A549 (cell line): Measurements from ENCODE around the gene ERFL. TPM values are rescaled to one million over a fixed set of nuclear protein-coding genes. Genes with fewer than 3 reads are reported as not detected.

Experiments used
- ATAC-seq, 2 experiments: fragments of 200-7000 bp in 1 of 2; fragments of >200 bp in 1 of 2; cut with Nextera tagmentation in 1 of 2; cut with Tn5 transposase in 1 of 2; 3 replicates each; pipeline versions ENCODE4 v1.8.0 to v1.9.1; 2018 to 2020; ENCODE audit warnings: mild to moderate bottlenecking in 1 of 2, moderate library complexity in 1 of 2
- CTCF ChIA-PET: fragments of 300-600 bp; sonication (Branson Sonifier 250); formaldehyde crosslinking; extraction: SDS; loops from one replicate; lab custom pipeline; 2021; ENCODE audit warnings: antibody characterized with exemption, inconsistent platforms; lab: Yijun Ruan, JAX
- POLR2A ChIA-PET: fragments of 350-600 bp; formaldehyde crosslinking; extraction: SDS; loops from one replicate; lab custom pipeline; 2021; ENCODE audit warnings: antibody characterized with exemption, inconsistent platforms; lab: Yijun Ruan, JAX
- DNase-seq, 2 experiments: peaks; one replicate each; pipeline versions ENCODE4 v3.0.0 to v3.0.0-alpha.2; 2011 to 2016; ENCODE audit warnings: low read depth in 1 of 2, low spot score in 1 of 2
- FAIRE-seq: peaks from 2 replicates; lab custom pipeline; 2011; peaks lifted over from hg19 to GRCh38; lab: Jason Lieb, UNC
- H3K27ac ChIP-seq, 2 experiments: fragments of >200 bp; sonication (Bioruptor Twin); formaldehyde crosslinking; 3 replicates each; pipeline ENCODE4 v1.5.1; 2016 to 2017
- H3K4me1 ChIP-seq: fragments of >200 bp; sonication (Bioruptor Twin); formaldehyde crosslinking; 3 replicates; pipeline ENCODE4 v1.6.1; 2016
- H3K4me2 ChIP-seq: fragments of >200 bp; sonication (Bioruptor Twin); formaldehyde crosslinking; 3 replicates; pipeline ENCODE4 v1.6.1; 2016
- H3K4me3 ChIP-seq: fragments of >200 bp; sonication (Bioruptor Twin); formaldehyde crosslinking; 3 replicates; pipeline ENCODE4 v1.5.1; 2016
- H3K9me3 ChIP-seq: fragments of >200 bp; sonication (Bioruptor Twin); formaldehyde crosslinking; 3 replicates; pipeline ENCODE4 v1.6.1; 2016
- ATOH8 ChIP-seq: fragments of 250-450 bp; sonication (Bioruptor Pico); IDR thresholded peaks from 2 replicates; pipeline ENCODE4 v1.5.0; 2020; ENCODE audit warnings: low read depth, mild to moderate bottlenecking, moderate library complexity
- CBX2 ChIP-seq: fragments of 200-600 bp; sonication (generic); IDR thresholded peaks from 2 replicates; pipeline ENCODE4 v1.6.1; 2016; ENCODE audit warnings: low read depth, mild to moderate bottlenecking, borderline replicate concordance
- CEBPB ChIP-seq, 2 experiments: fragments of >200 bp in 1 of 2; sonication (Bioruptor Twin) in 1 of 2; formaldehyde crosslinking in 1 of 2; IDR thresholded peaks; 2 replicates each; pipeline ENCODE4 v1.6.1; 2012 to 2016
- CHD2 ChIP-seq: fragments of 150-350 bp; IDR thresholded peaks from 2 replicates; pipeline ENCODE4 v1.6.1; 2014; ENCODE audit warnings: low read length; ENCODE audit not compliant: partially characterized antibody
- EP300 ChIP-seq, 2 experiments: fragments of >200 bp; sonication (Bioruptor Twin); formaldehyde crosslinking; IDR thresholded peaks; 2 replicates in 1 of 2; 3 replicates in 1 of 2; pipeline ENCODE4 v1.6.1; 2016 to 2017
- ESRRA ChIP-seq: fragments of 150-350 bp; IDR thresholded peaks from 2 replicates; pipeline ENCODE4 v1.6.1; 2014; ENCODE audit warnings: mild to moderate bottlenecking, low read length, borderline replicate concordance
- FOSB ChIP-seq: fragments of 250-450 bp; sonication (Bioruptor Pico); IDR thresholded peaks from 2 replicates; pipeline ENCODE4 v1.5.0; 2020; ENCODE audit warnings: mild to moderate bottlenecking, moderate library complexity
- HDAC2 ChIP-seq: fragments of 200-600 bp; sonication (generic); IDR thresholded peaks from 2 replicates; pipeline ENCODE4 v1.6.1; 2016
- HOXB5 ChIP-seq: fragments of 250-450 bp; sonication (Bioruptor Pico); IDR thresholded peaks from 2 replicates; pipeline ENCODE4 v1.5.0; 2020; ENCODE audit warnings: mild to moderate bottlenecking, moderate library complexity
- MAX ChIP-seq: IDR thresholded peaks from 2 replicates; pipeline ENCODE4 v1.6.1; 2012
- MAZ ChIP-seq: fragments of 150-350 bp; IDR thresholded peaks from 2 replicates; pipeline ENCODE4 v1.6.1; 2014; ENCODE audit warnings: antibody characterized with exemption, low read depth, low read length, borderline replicate concordance
- NFE2L2 ChIP-seq: fragments of 150-350 bp; conservative IDR thresholded peaks from 2 replicates; pipeline ENCODE4 v1.6.1; 2014; ENCODE audit warnings: low read length
- NPAS2 ChIP-seq: fragments of 250-450 bp; sonication (Bioruptor Pico); IDR thresholded peaks from 2 replicates; pipeline ENCODE4 v1.8.0; 2022; ENCODE audit warnings: mild to moderate bottlenecking, moderate library complexity, borderline replicate concordance
- PBX3 ChIP-seq: IDR thresholded peaks from 2 replicates; pipeline ENCODE4 v1.6.1; 2012
- PHF8 ChIP-seq: fragments of 200-600 bp; sonication (generic); IDR thresholded peaks from 2 replicates; pipeline ENCODE4 v1.6.1; 2016; ENCODE audit warnings: low read depth, mild to moderate bottlenecking, antibody characterized with exemption, moderate library complexity, borderline replicate concordance
- POLR2A ChIP-seq: IDR thresholded peaks from 2 replicates; pipeline ENCODE4 v1.6.1; 2012; ENCODE audit warnings: mild to moderate bottlenecking, low read length
- RAD21 ChIP-seq, 2 experiments: fragments of >200 bp in 1 of 2; sonication (Bioruptor Twin) in 1 of 2; formaldehyde crosslinking in 1 of 2; IDR thresholded peaks in 1 of 2; conservative IDR thresholded peaks in 1 of 2; 2 replicates in 1 of 2; 3 replicates in 1 of 2; pipeline ENCODE4 v1.6.1; 2012 to 2018; ENCODE audit warnings: inconsistent platforms in 1 of 2
- RARB ChIP-seq: fragments of 250-450 bp; sonication (Bioruptor Pico); IDR thresholded peaks from 2 replicates; pipeline ENCODE4 v1.8.0; 2021; ENCODE audit warnings: mild to moderate bottlenecking, moderate library complexity
- RCOR1 ChIP-seq: fragments of 150-350 bp; IDR thresholded peaks from 2 replicates; pipeline ENCODE4 v1.6.1; 2014; ENCODE audit warnings: antibody characterized with exemption, low read length, low read depth
- REST ChIP-seq: fragments of 200-600 bp; sonication (generic); IDR thresholded peaks from 2 replicates; pipeline ENCODE4 v1.6.1; 2016; ENCODE audit warnings: antibody characterized with exemption, mild to moderate bottlenecking, moderate library complexity
- SMC3 ChIP-seq: fragments of >200 bp; sonication (Bioruptor Twin); formaldehyde crosslinking; IDR thresholded peaks from 3 replicates; pipeline ENCODE4 v1.6.1; 2018; ENCODE audit warnings: inconsistent platforms
- TFCP2L1 ChIP-seq: fragments of 250-450 bp; sonication (Bioruptor Pico); IDR thresholded peaks from 2 replicates; pipeline ENCODE4 v1.5.0; 2021; ENCODE audit warnings: mild to moderate bottlenecking
- ZFP36 ChIP-seq: fragments of 450-650 bp; IDR thresholded peaks from 2 replicates; pipeline ENCODE4 v1.6.1; 2014; ENCODE audit warnings: borderline replicate concordance; ENCODE audit not compliant: partially characterized antibody
- ZNF302 ChIP-seq: fragments of 250-450 bp; sonication (Bioruptor Pico); IDR thresholded peaks from 2 replicates; pipeline ENCODE4 v1.9.0; 2021; ENCODE audit warnings: inconsistent platforms, mild to moderate bottlenecking, moderate library complexity
- WGBS: methylation state at CpG from one replicate; pipeline ENCODE4 v1.1.6; 2017; ENCODE audit errors: missing lambda C conversion rate; 5-methylcytosine and 5-hydroxymethylcytosine counted together
- polyA plus RNA-seq, 4 experiments: library from polyadenylated mRNA; depleted of rRNA in 3 of 4; stranded (reverse); fragments of >200 nt; fragmentation: RNase III in 1 of 4; extraction: RNeasy Plus Mini Kit Qiagen cat#74134 plus additional on column Dnase treatment in 1 of 4; gene quantifications; 2 replicates in 3 of 4; 3 replicates in 1 of 4; pipeline ENCODE4 v1.2.3, GENCODE V29; 2011 to 2017
- TF ChIP-seq, protein P1 (sequence below): fragments of 450-650 bp; IDR thresholded peaks from 2 replicates; pipeline ENCODE4 v1.6.1; 2014; ENCODE audit warnings: antibody characterized with exemption

ERFL gene
- polyA plus RNA-seq, 2 of the 4 experiments (the other 2 are of a cell fraction): 0.15 to 0.19 TPM

GRCh38 chr19:41859618-41860418 is 68.4 kb downstream of the ERFL start, which contains the start of gene RPS19 (continued):
- TF ChIP-seq REST (peak; percentile 99), ZNF302 (CRISPR knock-in tag) (no peak), PHF8 (peak; percentile 93), MAX (peak; percentile 91), HDAC2 (no peak), TFCP2L1 (CRISPR knock-in tag) (peak; percentile 52; the same call in 1 of the 2 replicates), NFE2L2 (0 out of 2 replicates have a peak, but pooled peaks have one; percentile 2), HOXB5 (0 out of 2 replicates have a peak, but pooled peaks have one; percentile 21), EP300 (IDR thresholded peaks at IDR 0.05) (peak in 1 of 2 experiments; percentile 13; a peak in 1 of 5 replicates), CEBPB (IDR thresholded peaks at IDR 0.05) (peak in 1 of 2 experiments; percentile 62; a peak in 1 of 4 replicates), NPAS2 (CRISPR knock-in tag) (no peak; the same call in 1 of the 2 replicates), CHD2 (peak; percentile 100), RARB (CRISPR knock-in tag) (no peak)

DNA sequence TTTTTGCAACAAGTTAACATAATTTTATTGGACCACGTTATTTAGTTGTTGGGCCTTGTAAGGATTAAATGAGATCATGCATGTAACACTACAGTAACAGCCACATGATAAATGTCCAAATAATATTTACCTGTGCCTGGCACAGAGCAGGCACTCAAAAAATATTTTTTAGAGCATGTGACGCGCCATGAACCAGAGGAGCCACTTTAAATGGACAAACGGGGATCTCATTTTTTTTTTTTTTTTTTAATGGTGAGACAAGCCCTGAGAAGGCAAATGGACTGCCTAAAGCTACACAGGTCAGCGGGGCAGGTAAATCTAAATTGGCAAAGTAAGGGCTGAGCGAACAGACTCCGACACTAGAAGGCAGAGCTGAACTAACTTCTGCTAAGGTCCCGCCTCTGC is 69.0 kb downstream of the ERFL start:
- peaks cover 34% of the 10 kb centered on the region for H3K4me1 ChIP-seq
- H3K27ac ChIP-seq: peak overlapping the region; percentile 60 to 81
- 22% methylated on average over 8 of the region's 8 CpGs for WGBS
- CTCF ChIA-PET: interaction anchor here (0.6 to 16.4 kb wide), 34 partner anchors 9 to 416 kb away, joined by 3 to 243 read pairs (median 4); partner anchors contain the start of genes CD79A, ERICH4 and RABAC1
- TF ChIP-seq CEBPB (IDR thresholded peaks at IDR 0.05) (no peak), SMC3 (peak; percentile 61), POLR2A (no peak; the same call in 1 of the 2 replicates), PBX3 (0 out of 2 replicates have a peak, but pooled peaks have one; percentile 15), ATOH8 (no peak), ZFP36 (no peak), RAD21 (conservative IDR thresholded peaks at IDR 0.05 in 1 of 2, IDR thresholded peaks at IDR 0.05 in 1 of 2) (peak; percentile 49 to 55; a peak in 3 of 5 replicates), ESRRA (no peak), NFE2L2 (no peak), CBX2 (no peak), RCOR1 (no peak), HDAC2 (no peak), MAZ (no peak), FOSB (no peak)
- TF ChIP-seq, protein P1, sequence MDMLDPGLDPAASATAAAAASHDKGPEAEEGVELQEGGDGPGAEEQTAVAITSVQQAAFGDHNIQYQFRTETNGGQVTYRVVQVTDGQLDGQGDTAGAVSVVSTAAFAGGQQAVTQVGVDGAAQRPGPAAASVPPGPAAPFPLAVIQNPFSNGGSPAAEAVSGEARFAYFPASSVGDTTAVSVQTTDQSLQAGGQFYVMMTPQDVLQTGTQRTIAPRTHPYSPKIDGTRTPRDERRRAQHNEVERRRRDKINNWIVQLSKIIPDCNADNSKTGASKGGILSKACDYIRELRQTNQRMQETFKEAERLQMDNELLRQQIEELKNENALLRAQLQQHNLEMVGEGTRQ: 0 out of 2 replicates have a peak, but pooled peaks have one; percentile 57
- H3K4me3 ChIP-seq: peak overlapping the region; percentile 89
- no peak; a peak in 1 of 6 replicates for ATAC-seq
- no peak for DNase-seq
- POLR2A ChIA-PET: interaction anchor here (0.8 to 3.5 kb wide), 17 partner anchors 8 to 1109 kb away, joined by 3 to 102 read pairs (median 6); partner anchors contain the start of genes ACTMAP, B9D2, DMAC2 and DMRTC2
- no peaks in the 10 kb centered on the region for H3K9me3 ChIP-seq
- peak overlapping the region; percentile 74 for H3K4me2 ChIP-seq
- FAIRE-seq: no peak
